ENCODE measurements around the gene ACTG1. TPM values are rescaled to one million over a fixed set of nuclear protein-coding genes. Genes with fewer than 3 reads are reported as not detected.

The ACTG1 gene
- total RNA-seq, 3 donors from 2014 or later = 2,222 to 2,764 (median 2,750) TPM

DNA sequence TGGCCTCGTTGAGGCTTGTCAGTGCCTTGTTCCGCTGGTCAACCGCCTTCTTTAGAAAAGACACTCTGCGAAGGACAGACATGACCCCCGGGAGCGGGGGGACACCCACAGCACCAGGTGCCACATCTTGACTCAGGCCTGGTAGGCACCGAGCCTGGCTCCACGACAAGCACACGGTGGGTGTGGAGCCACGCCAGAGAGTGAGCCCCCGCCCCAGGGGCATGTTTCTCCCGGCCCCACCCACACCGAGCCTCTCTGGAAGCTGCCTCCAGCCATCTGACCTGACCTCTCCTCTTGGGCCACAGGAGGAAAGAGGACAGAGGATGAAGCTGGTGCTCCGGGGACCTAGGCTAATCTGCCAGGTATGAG lies 35.0 kb upstream of the ACTG1 start:
- Histone ChIP-seq H3K9me3 (no peaks in the 10 kb centered on the region), H3K27me3 (no peaks in the 10 kb centered on the region), H3K36me3 (peaks cover 15% of the 10 kb centered on the region), H3K4me1 (peaks cover 0 to 9% of the 10 kb centered on the region in 2 donors), H3K27ac (no peak overlapping the region), H3K4me3 (no peak overlapping the region)
- no peak for DNase-seq (ENCODE audit: low spot score in 2 of 2)
- intact Hi-C loops (cut with DNase I; ENCODE audit: low total_unique reads) = no loop called here
- no peak for TF ChIP-seq POLR2A (IDR thresholded peaks at IDR 0.05)
- TF ChIP-seq POLR2AphosphoS5 (IDR thresholded peaks at IDR 0.05) = no peak
- TF ChIP-seq, protein P1, sequence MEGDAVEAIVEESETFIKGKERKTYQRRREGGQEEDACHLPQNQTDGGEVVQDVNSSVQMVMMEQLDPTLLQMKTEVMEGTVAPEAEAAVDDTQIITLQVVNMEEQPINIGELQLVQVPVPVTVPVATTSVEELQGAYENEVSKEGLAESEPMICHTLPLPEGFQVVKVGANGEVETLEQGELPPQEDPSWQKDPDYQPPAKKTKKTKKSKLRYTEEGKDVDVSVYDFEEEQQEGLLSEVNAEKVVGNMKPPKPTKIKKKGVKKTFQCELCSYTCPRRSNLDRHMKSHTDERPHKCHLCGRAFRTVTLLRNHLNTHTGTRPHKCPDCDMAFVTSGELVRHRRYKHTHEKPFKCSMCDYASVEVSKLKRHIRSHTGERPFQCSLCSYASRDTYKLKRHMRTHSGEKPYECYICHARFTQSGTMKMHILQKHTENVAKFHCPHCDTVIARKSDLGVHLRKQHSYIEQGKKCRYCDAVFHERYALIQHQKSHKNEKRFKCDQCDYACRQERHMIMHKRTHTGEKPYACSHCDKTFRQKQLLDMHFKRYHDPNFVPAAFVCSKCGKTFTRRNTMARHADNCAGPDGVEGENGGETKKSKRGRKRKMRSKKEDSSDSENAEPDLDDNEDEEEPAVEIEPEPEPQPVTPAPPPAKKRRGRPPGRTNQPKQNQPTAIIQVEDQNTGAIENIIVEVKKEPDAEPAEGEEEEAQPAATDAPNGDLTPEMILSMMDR (IDR thresholded peaks at IDR 0.05) = no peak

DNA sequence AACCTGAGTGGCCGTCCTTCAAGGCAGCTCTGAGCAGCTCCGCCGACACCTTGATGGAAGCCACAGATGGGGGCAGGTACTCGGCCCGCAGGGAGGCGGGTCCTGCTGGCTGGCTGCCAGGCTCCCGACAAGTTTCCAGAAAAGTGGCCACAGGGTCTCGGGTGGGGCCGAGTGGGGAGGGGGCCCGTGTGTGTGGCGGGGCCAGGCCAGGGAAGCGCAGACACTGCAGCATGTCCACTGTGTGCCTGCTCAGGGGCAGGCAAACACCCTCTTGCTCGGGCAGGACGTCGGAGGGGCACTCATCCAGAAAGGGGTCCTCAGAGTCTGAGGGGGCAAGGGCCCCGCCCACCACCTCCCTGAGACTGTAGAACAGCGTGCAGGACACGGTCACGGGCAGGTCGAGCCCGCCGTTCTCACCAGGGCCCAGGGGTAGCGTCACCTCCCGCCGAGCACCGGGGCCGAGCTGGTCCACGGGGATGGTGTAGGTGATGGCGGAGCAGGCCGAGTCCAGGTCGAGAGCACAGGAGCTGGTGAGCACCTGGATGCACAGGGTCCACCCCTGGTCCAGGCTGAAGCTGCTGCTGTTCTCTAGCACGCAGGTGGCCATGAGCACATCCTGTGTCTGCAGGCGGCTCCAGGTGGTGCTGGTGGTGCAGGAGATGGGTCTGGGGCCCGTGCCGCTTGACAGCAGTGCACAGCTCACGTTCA lies 34.5 kb upstream of the ACTG1 start:
- H3K9me3 ChIP-seq = no peaks in the 10 kb centered on the region
- no peaks in the 10 kb centered on the region for H3K27me3 ChIP-seq
- peaks cover 0 to 9% of the 10 kb centered on the region in 2 donors for H3K4me1 ChIP-seq
- H3K4me3 ChIP-seq = no peak overlapping the region
- H3K36me3 ChIP-seq = peaks cover 15% of the 10 kb centered on the region
- TF ChIP-seq, protein P1 (IDR thresholded peaks at IDR 0.05) = no peak
- TF ChIP-seq POLR2A (IDR thresholded peaks at IDR 0.05) (no peak), POLR2AphosphoS5 (IDR thresholded peaks at IDR 0.05) (no peak)
- H3K27ac ChIP-seq = no peak overlapping the region
- DNase-seq (ENCODE audit: low spot score in 2 of 2) = no peak
- intact Hi-C loops (cut with DNase I; ENCODE audit: low total_unique reads) = no loop called here

- Histone ChIP-seq H3K4me1 (no peaks in the 10 kb centered on the region), H3K36me3 (peaks cover 15% of the 10 kb centered on the region), H3K9me3 (no peaks in the 10 kb centered on the region), H3K27me3 (no peaks in the 10 kb centered on the region), H3K4me3 (no peak overlapping the region), H3K27ac (no peak overlapping the region)
- intact Hi-C loops (cut with DNase I; ENCODE audit: low total_unique reads) = no loop called here
- TF ChIP-seq POLR2AphosphoS5 (IDR thresholded peaks at IDR 0.05) (no peak), POLR2A (IDR thresholded peaks at IDR 0.05) (no peak)
- TF ChIP-seq, protein P1 (IDR thresholded peaks at IDR 0.05) = no peak
- no peak for DNase-seq (ENCODE audit: low spot score in 2 of 2)
Measured at GRCh38 chr17:81545160-81545949, 32.8 kb upstream of the ACTG1 start.

GRCh38 chr17:81544281-81544974 lies 31.8 kb upstream of the ACTG1 start:
- no peak for TF ChIP-seq POLR2AphosphoS5 (IDR thresholded peaks at IDR 0.05)
- TF ChIP-seq, protein P1 (IDR thresholded peaks at IDR 0.05) = no peak
- no peak for TF ChIP-seq POLR2A (IDR thresholded peaks at IDR 0.05)
- H3K4me1 ChIP-seq = no peaks in the 10 kb centered on the region
- H3K27ac ChIP-seq = no peak overlapping the region
- no peaks in the 10 kb centered on the region for H3K27me3 ChIP-seq
- DNase-seq (ENCODE audit: low spot score in 2 of 2) = no peak
- no peaks in the 10 kb centered on the region for H3K9me3 ChIP-seq
- intact Hi-C loops (cut with DNase I; ENCODE audit: low total_unique reads) = no loop called here
- H3K36me3 ChIP-seq = peaks cover 15% of the 10 kb centered on the region
- H3K4me3 ChIP-seq = no peak overlapping the region
